Pancreas (tissue), 10 donors: ENCODE results near the gene FARP1. TPM values are rescaled to one million over a fixed set of nuclear protein-coding genes. Genes with fewer than 3 reads are reported as not detected.

Experiments
- ATAC-seq, 4 donors: fragments of 200-7000 bp; cut with Tn5 transposase; one replicate each; pipeline versions ENCODE4 v1.8.0 to v1.9.1; 2020; ENCODE audit warnings: mild to moderate bottlenecking in 4 of 4, moderate library complexity in 4 of 4
- DNase-seq, 6 donors: peaks; one replicate each; pipeline ENCODE4 v3.0.0-alpha.2; 2020
- FAIRE-seq: peaks from 2 replicates; lab custom pipeline; 2012; peaks lifted over from hg19 to GRCh38; lab: Jason Lieb, UNC
- H3K27ac ChIP-seq, 4 donors: fragments of 200-600 bp; sonication (generic); 1 replicate in 3 of 4; 2 replicates in 1 of 4; pipeline versions ENCODE4 v1.5.0 to v1.8.0; 2020
- H3K27me3 ChIP-seq, 4 donors: fragments of 200-600 bp; one replicate each; pipeline ENCODE4 v1.8.0; 2021
- H3K36me3 ChIP-seq, 3 donors: fragments of 200-600 bp; sonication (generic) in 1 of 3; one replicate each; pipeline versions ENCODE4 v1.5.0 to v1.8.0; 2020 to 2021
- H3K4me1 ChIP-seq, 3 donors: fragments of 200-600 bp; one replicate each; pipeline ENCODE4 v1.8.0; 2021
- H3K4me3 ChIP-seq, 4 donors: fragments of 200-600 bp; sonication (generic) in 2 of 4; one replicate each; pipeline versions ENCODE4 v1.5.0 to v1.8.0; 2020 to 2021
- H3K9me3 ChIP-seq, 4 donors: fragments of 200-600 bp; one replicate each; pipeline ENCODE4 v1.8.0; 2021
- WGBS, 2 donors: extraction: QIAGEN DNeasy Blood & Tissue Kit; methylation state at CpG; one replicate each; pipeline ENCODE4 v1.1.7; 2013; 5-methylcytosine and 5-hydroxymethylcytosine counted together
- intact Hi-C, 3 donors: fragments of 100-400 bp; cut with DNase I; formaldehyde crosslinking; loops; one replicate each; pipeline versions ENCODE4 v1.11.1 to v1.14.2; 2022
- polyA plus RNA-seq, 2 donors: library from polyadenylated mRNA; stranded (reverse); fragments of 200-250 nt; gene quantifications; one replicate each; pipeline ENCODE4 v1.2.3, GENCODE V29; 2013
- total RNA-seq, 6 donors: library from RNA; stranded (reverse); fragmentation: NEBNext Ultra II Directional in 4 of 6; extraction: Animal tissue kit (Norgen Biotek cat#: 25700) in 4 of 6; gene quantifications; one replicate each; pipeline versions ENCODE4 v1.2.1 to v1.2.4, GENCODE V29; 2021 to 2023
- TF ChIP-seq, protein P1 (sequence below), 4 donors: fragments of 200-600 bp; sonication (generic) in 3 of 4; IDR thresholded peaks; one replicate each; pipeline versions ENCODE4 v1.5.0 to v1.8.0; 2021; ENCODE audit warnings: antibody characterized with exemption in 4 of 4
- donor health status: healthy with polysubstance abuse.
- donor health status: DM: no; HTN: no; CAD: no; lungs with moderate emphysema.
- donor health status: DM: no; HTN: no; CAD: no.
- donor health status: control.
- donor health status: control.
- donor health status: Bipolar disorder and iron deficiency.
- donor health status: DM: yes; HTN: yes; CAD: no.
- donor health status: DM: no; HTN: no; CAD: no.
- donor health status: DM: no; HTN: no; CAD: no.
- donor health status: DM: yes; HTN: yes; CAD: no.

The FARP1 gene
- total and polyA plus RNA-seq, 8 donors = 30.8 to 95.1 (median 56.0) TPM

DNA sequence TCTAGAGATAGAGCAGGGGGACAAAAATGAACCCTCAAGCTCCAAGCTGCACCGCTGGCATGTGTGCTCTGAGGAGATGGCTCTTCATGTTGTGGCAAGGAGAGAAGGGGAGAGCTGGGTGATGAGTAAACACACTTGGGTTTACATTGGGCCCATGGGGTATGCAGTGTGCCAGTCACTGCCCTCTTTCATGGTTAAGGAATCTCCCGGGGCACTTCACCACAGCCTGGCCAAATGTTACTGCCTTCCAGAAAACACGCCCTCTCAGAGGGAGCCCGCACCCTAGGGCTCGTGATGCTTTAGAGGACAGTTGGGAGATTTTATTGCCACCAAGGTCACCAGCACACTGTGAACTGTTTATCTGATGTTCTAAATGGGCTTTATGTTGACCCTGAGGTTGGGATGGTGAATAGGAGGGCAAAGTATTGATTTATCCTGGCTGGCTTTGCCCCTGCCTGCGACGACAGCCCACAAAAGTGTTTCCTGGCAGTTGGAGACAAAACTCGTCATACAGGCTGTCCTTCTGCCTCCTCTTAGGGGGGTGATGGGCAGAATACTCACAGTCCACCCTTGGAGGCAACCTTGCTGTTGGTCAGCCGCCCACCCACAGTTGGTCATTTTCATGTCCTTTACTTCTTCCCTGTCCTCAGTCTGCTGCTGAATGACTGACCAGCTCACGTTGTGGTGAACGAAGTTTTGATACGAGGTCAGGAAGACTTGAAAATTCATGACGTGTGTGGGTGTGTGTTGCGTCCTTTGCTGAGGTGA, 277.1 kb downstream of the FARP1 start:
- H3K27ac ChIP-seq = peak overlapping the region in 1 of 4 donors; percentile 17
- TF ChIP-seq, protein P1, sequence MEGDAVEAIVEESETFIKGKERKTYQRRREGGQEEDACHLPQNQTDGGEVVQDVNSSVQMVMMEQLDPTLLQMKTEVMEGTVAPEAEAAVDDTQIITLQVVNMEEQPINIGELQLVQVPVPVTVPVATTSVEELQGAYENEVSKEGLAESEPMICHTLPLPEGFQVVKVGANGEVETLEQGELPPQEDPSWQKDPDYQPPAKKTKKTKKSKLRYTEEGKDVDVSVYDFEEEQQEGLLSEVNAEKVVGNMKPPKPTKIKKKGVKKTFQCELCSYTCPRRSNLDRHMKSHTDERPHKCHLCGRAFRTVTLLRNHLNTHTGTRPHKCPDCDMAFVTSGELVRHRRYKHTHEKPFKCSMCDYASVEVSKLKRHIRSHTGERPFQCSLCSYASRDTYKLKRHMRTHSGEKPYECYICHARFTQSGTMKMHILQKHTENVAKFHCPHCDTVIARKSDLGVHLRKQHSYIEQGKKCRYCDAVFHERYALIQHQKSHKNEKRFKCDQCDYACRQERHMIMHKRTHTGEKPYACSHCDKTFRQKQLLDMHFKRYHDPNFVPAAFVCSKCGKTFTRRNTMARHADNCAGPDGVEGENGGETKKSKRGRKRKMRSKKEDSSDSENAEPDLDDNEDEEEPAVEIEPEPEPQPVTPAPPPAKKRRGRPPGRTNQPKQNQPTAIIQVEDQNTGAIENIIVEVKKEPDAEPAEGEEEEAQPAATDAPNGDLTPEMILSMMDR (IDR thresholded peaks at IDR 0.05) = no peak
- ATAC-seq = no peak
- no peaks in the 10 kb centered on the region for H3K27me3 ChIP-seq
- H3K9me3 ChIP-seq = no peaks in the 10 kb centered on the region
- no peaks in the 10 kb centered on the region for H3K36me3 ChIP-seq
- no peak for FAIRE-seq
- 63 to 73% methylated on average over 14 of the region's 14 CpGs for WGBS, 2 donors
- intact Hi-C loops = loop anchor here in 2 of 3 donors (10.0 kb wide), 2 partner anchors 275 to 285 kb away; partner anchors contain the start of gene FARP1 (in 1 of the 2)
- H3K4me1 ChIP-seq = peaks cover 30 to 52% (median 35%) of the 10 kb centered on the region in 3 donors
- H3K4me3 ChIP-seq = no peak overlapping the region
- no peak for DNase-seq

DNA sequence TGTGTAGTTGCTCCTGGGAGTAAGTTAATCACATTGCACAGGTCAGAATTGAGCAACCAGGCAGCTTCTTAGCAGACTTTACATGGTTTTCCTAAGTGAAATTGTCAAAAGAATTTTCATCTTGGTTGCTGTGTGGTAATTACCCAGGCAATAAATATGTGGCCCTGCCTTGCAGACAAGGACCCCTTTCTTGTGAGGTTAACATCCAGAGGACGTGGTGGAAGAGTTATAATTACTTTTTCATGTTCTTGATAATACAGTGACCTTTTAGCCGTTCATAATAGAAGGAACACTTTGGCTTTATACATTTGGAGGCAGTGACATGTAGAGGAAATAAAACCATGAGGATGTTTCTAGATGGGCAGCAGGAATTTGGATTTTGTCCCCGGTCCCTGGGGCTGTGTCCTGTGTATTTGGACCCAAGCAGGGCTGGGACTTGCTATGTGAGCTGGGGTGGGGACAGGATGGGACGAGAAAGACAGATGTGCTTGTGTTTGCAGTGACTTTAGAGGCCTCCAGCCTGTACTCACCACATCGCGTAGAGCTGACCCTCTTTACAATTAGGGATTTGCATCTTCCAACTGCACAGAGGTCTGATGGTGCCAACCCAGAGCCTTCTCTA, 277.8 kb downstream of the FARP1 start:
- FAIRE-seq (no peak), DNase-seq (no peak), ATAC-seq (no peak)
- Histone ChIP-seq H3K27me3 (no peaks in the 10 kb centered on the region), H3K4me1 (peaks cover 24 to 45% (median 28%) of the 10 kb centered on the region in 3 donors), H3K27ac (peak overlapping the region in 1 of 4 donors; percentile 17), H3K4me3 (no peak overlapping the region), H3K9me3 (no peaks in the 10 kb centered on the region), H3K36me3 (no peaks in the 10 kb centered on the region)
- 84 to 89% methylated on average over 6 of the region's 6 CpGs for WGBS, 2 donors
- intact Hi-C loops = loop anchor here in 2 of 3 donors (10.0 kb wide), 2 partner anchors 276 to 286 kb away; partner anchors contain the start of gene FARP1 (in 1 of the 2)
- TF ChIP-seq, protein P1 (IDR thresholded peaks at IDR 0.05) = no peak

DNA sequence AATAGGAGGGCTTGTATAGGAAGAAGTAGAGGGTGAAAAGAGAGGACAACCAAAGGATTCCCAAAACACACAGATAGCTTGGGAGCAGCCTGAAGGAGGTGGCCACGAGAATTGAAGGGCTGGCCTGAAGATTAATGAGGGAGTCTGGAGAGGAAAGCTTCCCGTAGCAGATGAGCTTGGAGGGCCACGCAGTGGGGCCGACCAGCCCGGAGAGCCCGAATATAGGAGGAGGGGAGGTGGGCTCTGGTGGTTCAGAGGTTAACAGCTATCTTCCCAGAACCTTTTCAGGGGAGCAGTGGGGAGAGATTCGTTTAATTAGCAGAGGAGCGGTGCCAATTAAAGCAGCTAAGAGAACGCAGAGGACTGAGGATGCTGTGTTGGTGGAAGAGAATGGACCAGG, 279.2 kb downstream of the FARP1 start:
- FAIRE-seq (no peak), DNase-seq (no peak), ATAC-seq (no peak)
- intact Hi-C loops = loop anchor here in 2 of 3 donors (10.0 kb wide), 2 partner anchors 277 to 287 kb away; partner anchors contain the start of gene FARP1 (in 1 of the 2)
- Histone ChIP-seq H3K27ac (no peak overlapping the region), H3K9me3 (no peaks in the 10 kb centered on the region), H3K4me1 (peaks cover 15 to 35% (median 16%) of the 10 kb centered on the region in 3 donors), H3K36me3 (no peaks in the 10 kb centered on the region), H3K27me3 (no peaks in the 10 kb centered on the region), H3K4me3 (no peak overlapping the region)
- 86 to 90% methylated on average over 9 of the region's 9 CpGs for WGBS, 2 donors
- TF ChIP-seq, protein P1 (IDR thresholded peaks at IDR 0.05) = no peak

DNA sequence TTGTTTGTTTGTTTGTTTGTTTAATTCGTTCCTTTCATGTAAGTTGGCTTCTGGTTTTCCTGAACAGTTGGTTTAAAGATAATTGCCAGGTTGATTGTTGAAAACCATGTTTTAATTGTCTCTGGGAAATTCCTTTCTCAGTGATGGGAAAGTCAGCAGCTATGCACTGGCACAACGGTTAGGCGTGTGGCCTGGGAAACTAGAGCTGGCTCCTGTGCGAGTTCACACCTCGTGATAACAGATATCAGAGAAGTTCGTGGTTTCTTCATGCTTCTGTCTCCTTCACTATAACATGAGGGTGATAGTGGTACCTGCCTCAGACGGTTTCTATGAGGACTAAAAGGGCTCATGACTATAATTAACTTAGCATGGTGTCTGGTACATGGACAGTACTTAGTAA, 280.5 kb downstream of the FARP1 start:
- TF ChIP-seq, protein P1 (IDR thresholded peaks at IDR 0.05) = no peak
- FAIRE-seq (no peak), ATAC-seq (peak; percentile 66 to 85 (median 80)), DNase-seq (peak in 2 of 6 donors; percentile 47 to 50)
- Histone ChIP-seq H3K9me3 (no peaks in the 10 kb centered on the region), H3K36me3 (peaks cover 0 to 2% (median 0%) of the 10 kb centered on the region in 3 donors), H3K27me3 (no peaks in the 10 kb centered on the region), H3K4me1 (peaks cover under 1 to 26% (median 6%) of the 10 kb centered on the region in 3 donors), H3K27ac (peak overlapping the region in 2 of 4 donors; percentile 11 to 35), H3K4me3 (no peak overlapping the region)
- WGBS, 2 donors = 28 to 39% methylated on average over 7 of the region's 7 CpGs
- intact Hi-C loops = loop anchor here in 2 of 3 donors (10.0 kb wide), 2 partner anchors 279 to 289 kb away; partner anchors contain the start of gene FARP1 (in 1 of the 2)
